ENCODE data around the gene MFF. TPM values are rescaled to one million over a fixed set of nuclear protein-coding genes. Genes with fewer than 3 reads are reported as not detected.

Gene MFF
- total and polyA plus RNA-seq, 2 of the 8 experiments (the other 6 are each of a cell fraction or from before 2014, with no cell fraction given) = 36.2 to 86.8 TPM

- Histone ChIP-seq H3K9me3 (ENCODE audit: insufficient read depth in 2 of 2, low read depth in 1 of 2, low read length in 1 of 2) (no peaks in the 10 kb centered on the region), H3K9ac (replicated peaks in 1 of 4; ENCODE audit: extremely low read depth in 1 of 4, low read depth in 3 of 4, low read length in 3 of 4) (no peak overlapping the region), H3K36me3 (ENCODE audit: control insufficient read depth in 2 of 4, insufficient read depth in 4 of 4, low read length in 3 of 4) (peaks cover 8 to 49% (median 13%) of the 10 kb centered on the region in 4 experiments; a peak in 7 of 8 replicates), H2BK120ac (replicated peaks; ENCODE audit: low read depth, low read length) (no peak overlapping the region), H3K27me3 (replicated peaks in 1 of 4; ENCODE audit: control insufficient read depth in 3 of 4, extremely low read depth in 1 of 4, insufficient read depth in 3 of 4, low read length in 3 of 4) (no peaks in the 10 kb centered on the region), H2AK5ac (ENCODE audit: low read depth, low read length) (no peak overlapping the region), H4K20me1 (replicated peaks in 1 of 2; ENCODE audit: control insufficient read depth in 1 of 2, insufficient read depth in 2 of 2, low read length in 2 of 2) (peaks cover 0 to 3% of the 10 kb centered on the region in 2 experiments), H3K4ac (replicated peaks; ENCODE audit: insufficient read length, low read depth, low read length) (no peak overlapping the region), H3K4me2 (ENCODE audit: insufficient read depth in 1 of 2, low read depth in 2 of 2, low read length in 2 of 2) (no peak overlapping the region), H4K5ac (ENCODE audit: insufficient read length, low read depth, low read length) (no peak overlapping the region), H3K23me2 (ENCODE audit: low read depth, low read length) (no peaks in the 10 kb centered on the region), H2BK12ac (ENCODE audit: low read depth, low read length) (no peak overlapping the region), H3K18ac (ENCODE audit: extremely low read depth, low read length) (no peak overlapping the region), H3K79me1 (ENCODE audit: low read depth, low read length) (no peaks in the 10 kb centered on the region), H4K8ac (ENCODE audit: extremely low read depth, insufficient read depth, low read length) (no peak overlapping the region), H3K14ac (ENCODE audit: insufficient read length) (no peak overlapping the region), H3K23ac (ENCODE audit: insufficient read length) (no peak overlapping the region), H3K27ac (ENCODE audit: low read depth, low read length) (no peak overlapping the region), H2AFZ (ENCODE audit: low read length) (no peak overlapping the region), H3K56ac (replicated peaks; ENCODE audit: insufficient read length, low read depth, low read length) (no peak overlapping the region), H2BK5ac (ENCODE audit: low read depth, low read length) (no peak overlapping the region), H4K91ac (replicated peaks; ENCODE audit: insufficient read length, low read length) (no peak overlapping the region), H3K79me2 (ENCODE audit: control insufficient read depth in 1 of 2, insufficient read depth in 2 of 2, low read length in 2 of 2) (no peaks in the 10 kb centered on the region), H2BK20ac (ENCODE audit: low read length) (no peak overlapping the region), H3K4me1 (replicated peaks in 1 of 4; ENCODE audit: control insufficient read depth in 3 of 4, insufficient read depth in 4 of 4, low read length in 3 of 4) (no peaks in the 10 kb centered on the region), H3K4me3 (ENCODE audit: extremely low read depth in 1 of 4, insufficient read depth in 2 of 4, low read depth in 3 of 4, low read length in 4 of 4) (no peak overlapping the region), H2BK15ac (ENCODE audit: low read length) (no peak overlapping the region)
- 95% methylated on average over 2 of the region's 2 CpGs; no CpG with 5 or more reads in 1 of the 2 experiments for WGBS, 2 experiments (ENCODE audit: extremely low coverage in 1 of 2, insufficient coverage in 1 of 2, insufficient read length in 1 of 2, insufficient replicate concordance in 2 of 2, low coverage in 1 of 2, low lambda C conversion rate in 2 of 2, missing lambda C conversion rate in 1 of 2)
- FAIRE-seq (no peak), DNase-seq (ENCODE audit: low read depth in 1 of 2, low spot score in 2 of 2) (no peak)
- no peak for TF ChIP-seq EGR1 (IDR thresholded peaks at IDR 0.05; ENCODE audit: borderline replicate concordance, low read depth, low read length)
- TF ChIP-seq ZNF274 (IDR thresholded peaks at IDR 0.05; ENCODE audit: borderline replicate concordance, extremely low read depth, low read length) = no peak
- TF ChIP-seq CHD2 (IDR thresholded peaks at IDR 0.05; ENCODE audit: low read length) = no peak
- CTCF ChIA-PET (ENCODE audit: partially characterized antibody) = interaction anchor here (0.7 to 3.4 kb wide), 3 partner anchors 10 to 509 kb away, joined by 3 to 14 read pairs (median 4); no protein-coding TSS in a partner anchor
- POLR2A ChIA-PET (ENCODE audit: partially characterized antibody) = no interaction called here
Measured at GRCh38 chr2:227337442-227337841, 12.4 kb downstream of the MFF start.

Data from H1 (cell line).